Amniotic stem cell (primary cell): ENCODE measurements around the gene PDZD4.

Source experiments
- DNase-seq: peaks from one replicate; lab custom pipeline; 2025; lab: John Stamatoyannopoulos, UW

The PDZD4 gene, protein sequence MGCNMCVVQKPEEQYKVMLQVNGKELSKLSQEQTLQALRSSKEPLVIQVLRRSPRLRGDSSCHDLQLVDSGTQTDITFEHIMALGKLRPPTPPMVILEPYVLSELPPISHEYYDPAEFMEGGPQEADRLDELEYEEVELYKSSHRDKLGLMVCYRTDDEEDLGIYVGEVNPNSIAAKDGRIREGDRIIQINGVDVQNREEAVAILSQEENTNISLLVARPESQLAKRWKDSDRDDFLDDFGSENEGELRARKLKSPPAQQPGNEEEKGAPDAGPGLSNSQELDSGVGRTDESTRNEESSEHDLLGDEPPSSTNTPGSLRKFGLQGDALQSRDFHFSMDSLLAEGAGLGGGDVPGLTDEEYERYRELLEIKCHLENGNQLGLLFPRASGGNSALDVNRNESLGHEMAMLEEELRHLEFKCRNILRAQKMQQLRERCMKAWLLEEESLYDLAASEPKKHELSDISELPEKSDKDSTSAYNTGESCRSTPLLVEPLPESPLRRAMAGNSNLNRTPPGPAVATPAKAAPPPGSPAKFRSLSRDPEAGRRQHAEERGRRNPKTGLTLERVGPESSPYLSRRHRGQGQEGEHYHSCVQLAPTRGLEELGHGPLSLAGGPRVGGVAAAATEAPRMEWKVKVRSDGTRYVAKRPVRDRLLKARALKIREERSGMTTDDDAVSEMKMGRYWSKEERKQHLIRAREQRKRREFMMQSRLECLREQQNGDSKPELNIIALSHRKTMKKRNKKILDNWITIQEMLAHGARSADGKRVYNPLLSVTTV

DNA sequence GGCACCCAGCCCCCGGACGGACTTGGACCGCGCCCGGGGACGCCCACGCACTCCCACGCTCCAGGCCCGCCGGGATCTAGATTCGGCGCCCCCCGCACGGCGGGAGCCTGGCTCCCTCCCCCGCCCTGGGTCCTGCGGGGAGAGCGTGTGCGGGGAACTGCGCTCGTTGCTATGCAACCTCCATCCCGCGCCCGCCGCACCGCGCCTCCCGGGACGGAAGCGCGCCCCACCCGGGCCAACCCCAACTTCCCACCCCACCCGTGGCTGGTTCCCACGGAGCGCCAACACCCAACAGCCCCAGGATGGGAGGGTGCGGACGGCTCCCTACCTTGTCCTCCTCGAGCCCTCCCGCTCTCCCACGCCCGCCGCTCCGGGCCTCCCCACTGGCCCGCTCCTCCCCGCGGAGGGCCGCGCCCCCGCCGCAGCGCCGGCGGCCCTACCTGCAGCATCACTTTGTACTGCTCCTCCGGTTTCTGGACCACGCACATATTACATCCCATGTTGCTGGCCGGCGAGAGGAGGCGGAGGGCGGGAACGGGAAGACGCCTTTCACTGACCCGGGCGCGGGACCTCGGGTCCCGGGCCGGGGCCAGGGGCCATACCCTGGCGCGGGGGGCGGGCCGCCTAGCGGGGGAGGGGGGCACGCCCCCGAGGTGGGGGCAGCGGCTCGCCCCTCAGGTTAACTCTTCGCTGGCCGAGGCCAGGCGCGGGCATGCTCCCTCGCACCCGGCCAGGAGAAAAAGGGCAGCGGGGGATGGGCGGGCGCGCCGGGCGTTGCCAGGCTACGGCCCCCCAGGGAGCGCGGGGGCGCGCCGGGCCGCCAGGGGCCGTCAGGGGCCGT, at the start of gene PDZD4:
TSS of gene PDZD4 (minus strand) at position 746 of the 841 bp plus-strand sequence. CDS start at position 500, 246 bp downstream.
- no peak for DNase-seq

DNA sequence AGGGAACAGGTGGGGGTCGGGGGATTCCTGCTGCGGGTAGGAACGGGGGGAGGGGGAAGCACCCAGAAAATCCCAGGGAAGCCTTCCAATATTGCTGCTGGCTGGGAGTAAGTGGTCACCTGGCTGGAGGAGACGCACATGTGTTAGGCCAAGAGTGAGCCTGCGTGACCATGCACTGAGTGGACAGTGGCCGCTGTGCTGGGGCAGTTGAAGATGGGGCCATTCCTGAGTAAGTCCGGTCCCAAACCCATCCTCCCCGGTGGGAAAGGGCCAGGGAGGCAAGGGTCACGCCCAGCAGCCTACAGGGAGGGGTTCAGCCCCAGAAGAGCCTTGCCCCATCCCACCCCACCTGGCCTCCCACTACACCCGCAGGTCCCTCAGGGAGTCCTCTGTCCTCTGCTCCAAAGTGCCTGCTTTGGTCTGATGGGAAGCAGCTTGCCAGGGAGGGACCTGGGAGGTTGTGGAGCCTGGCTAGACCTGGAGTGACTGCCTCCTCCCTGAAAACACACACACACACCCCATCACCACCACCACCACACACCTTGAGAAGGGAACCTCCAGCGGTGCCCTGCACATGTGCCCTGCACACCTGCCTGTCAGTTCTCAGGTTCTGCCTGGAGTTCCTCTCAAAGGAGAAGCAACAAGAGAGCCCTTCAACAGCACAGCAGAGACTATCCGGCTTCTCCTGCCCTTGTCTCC, 49.5 kb upstream of the PDZD4 start:
- DNase-seq, result no peak

DNA sequence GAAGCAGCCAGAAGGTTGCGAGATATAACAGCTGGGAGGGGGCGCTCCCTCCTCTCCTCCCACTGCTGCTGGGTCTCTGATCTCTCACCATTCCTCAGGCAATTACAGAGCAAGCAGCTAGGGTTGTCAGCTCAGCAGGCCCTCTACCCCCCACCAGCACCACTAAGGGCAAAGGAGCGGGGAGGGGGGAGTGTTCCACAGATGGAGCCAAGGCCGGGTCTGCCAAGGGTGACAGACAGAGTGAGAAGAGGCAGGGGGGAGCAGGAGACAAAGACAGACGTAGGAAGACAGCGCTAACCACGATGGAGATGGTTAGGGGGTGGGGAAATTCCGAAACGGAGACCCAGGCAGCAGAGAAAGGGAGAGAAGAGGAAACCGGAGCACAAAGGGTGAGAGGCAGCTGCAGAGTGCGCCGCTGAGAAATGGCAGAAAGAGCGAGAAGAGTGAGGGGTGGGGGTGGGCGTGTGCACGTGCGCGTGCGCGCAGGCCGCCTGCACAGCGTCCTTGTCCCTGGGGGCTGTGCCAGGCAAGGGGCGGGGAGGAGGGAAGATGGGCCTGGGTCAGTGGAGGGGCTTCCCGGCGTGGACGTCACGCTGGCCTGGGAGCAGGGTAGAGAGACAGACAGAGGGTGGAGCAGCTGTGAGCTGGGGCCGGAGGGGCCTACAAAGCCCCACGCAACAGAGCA, 48.8 kb upstream of the PDZD4 start:
- DNase-seq, result no peak

DNA sequence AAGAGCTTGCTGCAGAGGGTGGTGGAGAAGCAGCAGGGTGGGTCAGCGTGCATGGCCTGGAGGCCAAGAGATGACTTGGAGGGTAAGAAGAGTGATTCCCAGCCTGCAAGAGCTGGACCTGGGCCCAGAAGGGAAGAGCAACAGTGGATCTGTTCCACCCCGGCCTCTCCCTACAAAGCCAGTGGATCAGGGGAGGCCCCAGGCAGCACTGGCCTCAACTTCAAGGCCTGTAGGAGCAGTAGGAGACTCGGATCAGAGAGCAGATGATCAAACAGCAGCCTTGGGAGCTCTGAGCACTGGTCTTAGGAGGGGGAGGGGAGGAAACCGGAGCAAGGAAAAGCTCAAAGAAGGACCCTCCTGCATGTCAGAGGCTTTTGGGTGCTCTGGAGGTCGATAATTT, 48.0 kb upstream of the PDZD4 start:
- no peak for DNase-seq

DNA sequence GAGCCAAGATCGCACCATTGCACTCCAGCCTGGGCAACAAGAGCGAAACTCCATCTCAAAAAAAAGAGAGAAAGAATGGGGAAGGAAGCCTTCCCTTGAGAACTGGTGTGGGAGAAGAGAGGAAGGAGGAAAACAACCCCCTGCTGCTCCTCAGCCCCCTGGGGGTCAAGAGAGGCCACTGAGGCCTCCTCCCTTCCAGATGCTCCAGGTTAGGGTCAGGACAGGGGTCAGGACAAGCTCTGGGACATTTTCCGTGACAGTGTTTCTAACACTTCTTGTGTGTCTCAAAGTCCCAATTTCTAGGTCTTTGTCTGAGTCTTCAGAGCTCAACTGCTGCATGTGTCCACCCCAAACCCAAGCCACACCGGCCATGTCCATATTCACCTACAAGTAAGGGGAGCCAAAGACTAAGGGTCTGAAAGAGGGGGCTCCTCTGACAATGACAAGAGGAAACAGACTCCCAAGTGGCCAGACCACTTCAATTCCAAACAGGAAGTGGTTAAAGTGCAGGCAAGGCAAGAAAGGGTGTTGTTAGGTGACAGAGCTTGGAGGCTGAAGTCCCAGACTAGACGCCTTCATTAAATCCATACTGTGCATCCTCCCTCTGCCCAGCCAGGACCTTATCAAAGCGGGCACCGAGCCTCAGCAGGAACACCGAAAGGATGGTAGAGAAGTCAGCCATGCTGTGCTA, 47.4 kb upstream of the PDZD4 start:
- no peak for DNase-seq

DNA sequence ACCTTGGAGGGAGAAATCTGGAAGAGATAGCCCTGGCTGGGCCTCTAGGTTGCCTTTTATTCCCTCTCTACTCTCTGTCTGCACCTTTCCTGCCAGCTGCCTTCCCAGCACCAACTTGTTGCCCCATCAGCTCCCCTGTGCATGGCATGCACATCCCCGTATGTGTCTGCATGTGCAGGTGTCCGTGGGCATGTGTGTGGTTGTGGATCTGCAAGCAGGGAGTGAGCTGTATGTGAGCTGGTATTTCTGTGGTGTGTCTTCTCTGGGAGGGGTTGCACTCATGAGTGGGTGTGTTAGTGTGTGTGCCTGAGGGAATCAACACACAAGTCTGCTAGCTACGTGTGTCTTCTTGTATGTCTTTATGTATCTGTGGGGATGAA, 45.8 kb upstream of the PDZD4 start:
- no peak for DNase-seq

DNA sequence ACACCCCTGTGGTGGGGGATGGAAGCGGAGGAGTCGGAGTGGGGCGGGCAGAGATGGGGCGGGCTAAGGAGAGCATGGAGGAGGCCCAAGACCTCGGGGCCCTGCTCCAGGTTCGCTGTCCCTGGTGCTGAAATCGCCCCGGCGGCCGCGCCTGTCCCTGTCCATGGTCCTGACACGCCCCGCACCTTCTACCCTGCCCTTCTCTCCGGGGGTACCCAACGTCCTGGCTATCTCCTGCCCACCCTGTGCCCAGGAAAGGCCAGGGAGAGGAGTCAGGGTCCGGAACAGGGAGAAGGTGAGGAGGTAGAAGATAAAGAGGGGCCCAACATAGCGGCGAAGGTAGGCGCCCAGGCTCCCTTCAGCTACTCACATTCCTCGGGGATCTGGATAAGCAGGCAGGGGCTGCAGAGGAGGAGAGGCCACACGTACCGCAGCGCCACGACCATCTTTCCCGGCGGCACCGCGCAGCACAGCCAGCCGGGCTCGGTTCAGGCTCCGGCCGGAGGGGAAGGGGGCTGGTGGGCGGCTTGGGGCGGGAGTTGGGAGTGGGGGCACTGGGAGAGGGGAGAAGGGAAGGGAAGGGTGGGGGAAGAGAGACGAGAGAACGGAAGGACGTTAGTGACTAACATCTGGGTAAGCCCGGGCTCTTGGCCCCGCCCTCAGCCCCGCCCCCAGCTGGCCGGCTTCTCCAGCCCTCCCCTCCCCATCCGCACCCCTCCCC, 45.2 kb upstream of the PDZD4 start:
- no peak for DNase-seq

DNA sequence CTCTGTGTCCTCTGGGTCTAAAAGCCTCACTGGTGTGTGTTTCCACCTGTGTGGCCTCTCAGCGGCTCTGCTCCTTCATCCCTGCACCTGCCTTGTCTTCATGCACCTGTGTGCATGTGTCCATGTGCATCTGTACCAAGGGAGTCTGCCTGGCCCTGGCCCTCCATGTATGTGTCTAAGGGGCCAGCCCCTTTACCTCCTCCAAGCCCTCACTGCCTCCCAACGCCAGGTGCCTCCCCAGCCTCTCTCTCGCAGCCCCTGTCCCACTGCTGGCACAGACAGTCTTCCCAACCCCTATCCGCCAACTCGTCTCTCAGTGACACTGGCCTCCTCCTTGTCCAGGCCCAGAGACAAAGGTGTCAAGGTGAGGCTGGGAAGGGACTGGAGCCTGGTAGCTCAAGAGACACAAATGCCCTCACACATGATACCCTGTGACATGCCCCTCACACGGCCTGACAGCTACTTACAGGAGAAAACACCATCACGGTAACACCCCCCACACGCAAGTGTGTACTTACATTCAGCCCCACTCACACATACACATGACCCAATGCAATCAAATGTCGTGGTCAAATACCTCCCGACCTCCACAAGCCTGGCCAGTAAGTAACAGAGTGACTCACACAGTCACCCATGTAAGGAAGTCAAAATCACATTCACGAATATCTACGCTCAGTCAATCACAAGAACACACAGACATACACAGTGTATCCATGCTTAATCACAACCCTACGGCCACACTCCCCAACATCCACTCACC, 44.2 kb upstream of the PDZD4 start:
- no peak for DNase-seq

DNA sequence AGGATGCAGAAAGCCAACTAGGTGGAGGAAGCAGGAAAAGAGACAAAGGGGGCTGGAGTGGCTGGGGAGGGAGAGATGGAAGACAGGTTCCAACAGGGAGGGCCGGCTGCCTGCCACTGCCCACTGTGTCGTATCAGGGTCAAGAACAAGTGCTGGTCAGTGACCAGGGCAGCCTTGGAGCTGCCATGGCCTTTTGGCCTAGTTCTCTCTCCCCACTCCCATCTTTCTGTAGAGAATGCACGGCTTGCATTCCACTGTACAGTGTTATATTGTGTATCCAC, 43.7 kb upstream of the PDZD4 start:
- no peak for DNase-seq

DNA sequence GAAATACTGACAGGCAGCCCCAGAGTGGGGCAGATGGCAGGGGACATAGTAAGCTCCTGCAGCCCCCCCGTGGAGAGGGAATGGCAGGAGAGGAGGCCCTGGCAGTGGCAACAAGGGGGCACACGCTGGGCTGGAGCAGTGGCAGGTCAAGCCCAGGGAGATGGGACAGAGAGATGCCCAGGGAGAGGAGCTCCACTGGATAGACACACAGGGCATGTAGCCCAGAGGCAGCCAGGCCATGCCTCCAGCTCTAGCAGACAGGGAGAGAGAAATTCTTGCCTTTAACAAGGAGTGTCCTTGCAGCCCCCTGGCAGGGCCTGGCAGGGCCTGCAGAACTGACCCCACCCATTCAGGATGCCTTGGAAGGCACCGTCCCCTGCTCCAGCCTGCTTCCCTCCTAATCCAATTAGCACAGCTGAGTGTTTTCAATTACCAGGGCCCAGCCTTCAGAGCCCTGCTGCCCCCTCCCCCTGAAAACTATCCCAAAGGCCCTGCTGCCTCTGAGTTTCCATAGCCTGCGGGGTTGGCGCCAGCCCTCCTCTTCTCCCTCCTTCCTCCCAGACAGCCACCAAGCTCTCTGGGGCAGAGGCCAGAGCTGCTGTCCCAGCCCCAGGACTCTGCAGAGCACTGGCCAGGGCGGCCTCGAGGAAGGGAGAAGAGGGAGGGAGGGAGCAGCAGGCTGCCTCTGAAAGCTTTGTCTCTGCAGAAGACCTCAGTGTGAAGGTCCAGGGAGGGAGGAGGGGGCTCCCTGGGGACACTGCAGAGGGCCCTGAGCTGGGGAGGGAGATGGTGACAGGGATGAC, 43.1 kb upstream of the PDZD4 start:
- no peak for DNase-seq

DNA sequence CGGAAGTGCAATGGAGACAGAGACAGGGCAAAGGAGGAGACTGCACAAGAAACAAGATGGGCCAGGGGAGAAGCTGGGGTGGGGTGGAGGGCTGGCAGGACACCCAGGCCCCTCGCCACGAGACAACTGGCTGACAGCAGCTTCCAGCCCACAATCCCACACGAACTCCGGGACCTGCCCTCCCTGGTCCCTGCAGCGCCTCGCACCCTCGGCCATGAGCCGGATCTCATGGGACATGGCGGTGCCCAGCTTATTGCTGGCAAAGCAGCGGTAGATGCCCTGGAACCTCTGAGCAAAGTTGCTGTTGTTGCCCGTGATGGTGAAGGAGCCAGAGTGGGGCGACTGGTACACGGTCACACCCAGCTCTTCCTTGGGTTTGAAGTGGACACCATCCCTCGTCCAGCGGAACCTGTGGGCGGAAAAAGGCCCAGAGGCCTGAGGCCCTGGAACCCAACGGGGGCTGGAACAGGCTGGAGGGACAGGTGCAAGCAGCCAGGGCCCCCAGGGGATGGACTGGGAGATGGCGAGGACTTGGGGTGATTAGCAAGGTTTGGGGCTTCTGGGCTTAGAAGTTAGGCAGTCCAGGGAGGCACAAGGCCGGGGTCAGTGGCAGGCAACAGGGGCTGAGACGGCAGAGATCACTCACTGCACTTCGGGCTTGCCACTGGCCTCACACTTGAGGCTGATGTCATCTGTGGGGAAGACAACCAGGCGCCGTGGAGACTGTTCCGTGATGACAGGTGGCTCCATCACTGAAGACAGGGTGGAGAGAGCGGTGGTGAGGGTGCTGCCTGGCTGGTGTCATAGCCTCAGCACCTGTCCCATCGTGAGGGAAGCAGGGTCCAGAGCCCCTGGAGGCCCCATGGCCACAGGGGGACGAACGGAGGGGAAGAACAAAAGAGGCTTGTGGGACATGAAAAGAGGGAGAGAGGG, 41.9 kb upstream of the PDZD4 start:
- no peak for DNase-seq

DNA sequence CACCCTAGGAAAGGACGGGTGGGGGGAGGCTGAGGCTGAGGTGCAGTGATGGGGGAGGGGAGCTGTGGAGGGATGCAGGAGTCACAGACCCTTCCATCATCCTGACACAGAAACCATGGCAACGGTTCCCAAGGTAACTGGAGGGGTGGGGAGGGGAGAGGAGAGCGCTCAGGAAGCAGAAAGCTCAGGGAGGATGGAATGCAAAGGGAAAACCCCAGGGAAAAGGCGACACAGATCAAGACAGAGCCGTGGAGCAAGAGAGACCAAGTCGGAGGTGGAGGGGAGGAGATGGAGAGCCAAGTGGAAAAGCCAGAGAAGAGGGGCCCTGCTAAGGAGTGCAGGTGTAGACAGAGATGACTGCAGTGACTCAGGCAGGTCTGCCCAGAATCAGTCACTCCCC, 41.1 kb upstream of the PDZD4 start:
- no peak for DNase-seq

DNA sequence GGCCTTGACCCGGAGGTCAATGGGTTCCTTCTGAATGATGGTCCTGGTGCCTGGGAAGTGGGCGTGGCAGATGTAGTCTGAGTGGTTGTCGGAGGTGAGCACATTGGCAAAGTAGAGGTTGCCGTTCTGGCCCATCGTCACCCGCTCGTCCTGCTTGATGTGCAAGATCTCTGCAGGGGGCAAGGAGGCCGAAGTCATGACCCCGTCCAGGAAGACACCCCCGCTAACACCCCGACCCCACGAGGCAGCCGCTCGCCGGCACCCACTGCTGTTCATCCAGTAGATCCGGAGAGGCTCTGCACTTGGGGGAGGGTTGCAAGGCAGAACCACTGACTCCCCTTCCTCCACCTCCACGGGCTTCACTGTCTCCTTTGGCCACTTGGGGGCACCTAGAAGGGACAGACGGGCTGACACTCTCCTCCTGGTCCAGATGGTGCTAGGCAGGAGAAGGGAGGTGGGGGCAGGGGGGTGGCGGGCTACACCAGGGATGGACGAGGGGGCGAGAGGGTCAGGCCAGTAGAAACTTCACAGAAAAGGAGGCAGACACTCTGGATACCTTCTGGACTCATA, 40.5 kb upstream of the PDZD4 start:
- no peak for DNase-seq

DNA sequence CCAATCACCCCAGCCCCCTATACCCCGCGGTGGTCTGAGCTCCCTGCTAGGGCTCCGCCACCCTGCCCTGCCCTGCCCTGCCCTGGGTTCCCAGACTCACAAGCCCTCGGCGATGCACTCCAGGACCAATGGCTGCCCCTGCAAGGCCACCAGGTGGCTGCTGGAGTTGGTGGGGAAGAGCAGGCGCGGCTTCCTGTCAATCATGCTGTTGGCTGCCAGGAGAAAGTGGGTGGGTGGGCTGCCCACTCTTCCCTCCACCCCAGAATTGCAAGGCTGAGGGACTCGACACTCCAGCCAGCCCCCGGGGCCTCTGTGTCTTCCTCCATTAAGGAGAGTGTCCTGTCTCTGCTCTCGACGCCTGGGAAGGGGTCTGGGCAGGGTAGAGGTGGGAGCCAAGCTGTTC, 39.9 kb upstream of the PDZD4 start:
- DNase-seq, result no peak

DNA sequence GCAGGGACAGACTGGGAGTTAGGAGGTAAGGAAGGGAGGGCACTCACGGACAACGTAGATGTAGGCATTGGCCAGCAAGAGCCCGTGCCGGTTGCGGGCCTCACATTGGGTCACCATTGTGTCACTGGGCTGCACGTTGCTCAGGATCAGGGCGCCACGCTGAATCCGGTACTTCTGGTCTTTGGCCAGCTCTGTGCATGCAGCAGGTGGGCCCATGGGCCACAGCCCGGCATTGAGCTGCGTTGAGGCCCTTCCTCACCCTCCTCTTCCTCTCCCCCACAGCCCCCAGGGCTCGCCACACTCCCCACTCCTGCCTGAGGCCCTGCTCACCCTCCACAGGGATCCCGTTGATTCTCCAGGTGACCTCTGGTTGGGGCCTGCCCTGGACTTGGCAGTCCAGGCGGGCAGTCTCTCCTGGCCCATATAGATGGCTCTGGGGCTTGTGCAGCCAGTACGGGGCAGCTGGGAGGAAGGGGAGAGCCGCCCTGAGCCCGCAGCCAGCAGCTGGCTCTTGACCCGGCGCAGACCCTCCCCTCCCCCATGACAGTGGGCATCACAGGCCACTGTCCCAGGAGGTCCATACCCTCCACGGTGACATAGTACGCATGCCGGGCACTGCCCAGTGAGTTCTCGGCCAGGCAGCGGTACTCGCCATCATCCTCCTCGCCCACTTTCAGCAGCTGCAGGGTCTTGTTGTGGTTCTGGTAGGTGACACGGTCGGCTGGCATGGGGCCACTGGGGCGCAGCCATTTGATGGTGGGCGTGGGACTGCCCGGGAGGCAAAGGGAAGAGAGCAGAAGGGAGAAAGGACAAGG, 39.3 kb upstream of the PDZD4 start:
- no peak for DNase-seq
